IMR-90 (cell line): Measurements from ENCODE around the gene IARS2. TPM values are rescaled to one million over a fixed set of nuclear protein-coding genes. Genes with fewer than 3 reads are reported as not detected.
A peak's percentile ranks its signal among the peaks of the same experiment; 100 is the strongest.

Experiments used
- ATAC-seq: fragments of 200-7000 bp; cut with Tn5 transposase; 2 replicates; pipeline ENCODE4 v1.9.1; 2020; ENCODE audit warnings: low read depth, mild to moderate bottlenecking, moderate library complexity
- BruUV-seq: library from RNA; stranded (reverse); fragments of 400-500 nt; replicated peaks from 2 replicates; lab custom pipeline; 2021; lab: Mats Ljungman, UMichigan
- CTCF ChIA-PET: fragments of 300-600 bp; formaldehyde crosslinking; extraction: SDS; loops from one replicate; lab custom pipeline; 2021; ENCODE audit warnings: antibody characterized with exemption; lab: Yijun Ruan, JAX
- POLR2A ChIA-PET: fragments of 300-600 bp; sonication (Branson Sonifier 250); formaldehyde crosslinking; loops from one replicate; lab custom pipeline; 2022; ENCODE audit warnings: antibody characterized with exemption; ENCODE audit not compliant: unreplicated experiment; lab: Charles Lee
- DNase-seq: peaks from one replicate; pipeline ENCODE4 v3.0.0; 2013
- H2AFZ ChIP-seq: replicated peaks from 2 replicates; pipeline ENCODE3; 2013; ENCODE audit warnings: low read length, mild to moderate bottlenecking; ENCODE audit not compliant: poor library complexity
- H2AK5ac ChIP-seq: 2 replicates; pipeline ENCODE4 v1.6.1; 2013; ENCODE audit warnings: low read depth, low read length, inconsistent platforms
- H2AK9ac ChIP-seq: replicated peaks from 2 replicates; pipeline ENCODE3; 2013; ENCODE audit warnings: mild to moderate bottlenecking, low read depth, low read length, moderate library complexity; ENCODE audit not compliant: poor library complexity
- H2BK120ac ChIP-seq: 2 replicates; pipeline ENCODE4 v1.6.1; 2013; ENCODE audit warnings: low read depth, low read length, inconsistent platforms
- H2BK15ac ChIP-seq: 3 replicates; pipeline ENCODE4 v1.6.1; 2013; ENCODE audit warnings: low read depth, low read length, inconsistent platforms
- H2BK20ac ChIP-seq: 2 replicates; pipeline ENCODE4 v1.6.1; 2013; ENCODE audit warnings: low read depth, mild to moderate bottlenecking, inconsistent platforms, low read length, moderate library complexity
- H2BK5ac ChIP-seq: 2 replicates; pipeline ENCODE4 v1.6.1; 2013; ENCODE audit warnings: mild to moderate bottlenecking, low read depth, low read length, inconsistent platforms; ENCODE audit not compliant: poor library complexity, severe bottlenecking
- H3K14ac ChIP-seq: replicated peaks from 2 replicates; pipeline ENCODE4 v1.6.1; 2013; ENCODE audit warnings: low read depth, low read length, inconsistent platforms
- H3K18ac ChIP-seq: 2 replicates; pipeline ENCODE4 v1.6.1; 2013; ENCODE audit warnings: low read depth, low read length, control low read depth
- H3K23ac ChIP-seq: 2 replicates; pipeline ENCODE4 v1.6.1; 2013; ENCODE audit warnings: low read depth, low read length, inconsistent platforms
- H3K27ac ChIP-seq: 2 replicates; pipeline ENCODE4 v1.5.1; 2013; ENCODE audit warnings: mild to moderate bottlenecking, control low read depth, low read length; ENCODE audit not compliant: insufficient read depth
- H3K27me3 ChIP-seq: 2 replicates; pipeline ENCODE4 v1.6.1; 2013; ENCODE audit warnings: low read length; ENCODE audit not compliant: control insufficient read depth, insufficient read depth
- H3K36me3 ChIP-seq: 2 replicates; pipeline ENCODE4 v1.6.1; 2013; ENCODE audit warnings: low read length, mixed read lengths; ENCODE audit not compliant: control insufficient read depth, insufficient read depth
- H3K4ac ChIP-seq: 2 replicates; pipeline ENCODE4 v1.6.1; 2013; ENCODE audit warnings: low read depth, low read length, inconsistent platforms
- H3K4me1 ChIP-seq: 2 replicates; pipeline ENCODE4 v1.6.1; 2013; ENCODE audit warnings: low read length, mixed read lengths; ENCODE audit not compliant: control insufficient read depth, insufficient read depth
- H3K4me2 ChIP-seq: 2 replicates; pipeline ENCODE4 v1.6.1; 2013; ENCODE audit warnings: low read depth, mild to moderate bottlenecking, control low read depth, low read length, moderate library complexity
- H3K4me3 ChIP-seq: 2 replicates; pipeline ENCODE4 v1.5.1; 2013; ENCODE audit warnings: low read depth, mild to moderate bottlenecking, control low read depth, low read length, moderate library complexity; ENCODE audit not compliant: insufficient read depth
- H3K56ac ChIP-seq: 2 replicates; pipeline ENCODE4 v1.6.1; 2013; ENCODE audit warnings: low read length, inconsistent platforms; ENCODE audit not compliant: insufficient read depth; ENCODE audit errors: extremely low read depth
- H3K79me1 ChIP-seq, 2 experiments: 2 replicates each; pipeline ENCODE4 v1.6.1; 2013; ENCODE audit warnings: low read length in 2 of 2, inconsistent platforms in 1 of 2, low read depth in 1 of 2
- H3K9ac ChIP-seq: 2 replicates; pipeline ENCODE4 v1.6.1; 2013; ENCODE audit warnings: low read depth, low read length, control low read depth
- H3K9me1 ChIP-seq: 2 replicates; pipeline ENCODE4 v1.6.1; 2013; ENCODE audit warnings: low read length, inconsistent platforms; ENCODE audit not compliant: insufficient read depth
- H3K9me3 ChIP-seq: 2 replicates; pipeline ENCODE4 v1.6.1; 2013; ENCODE audit warnings: low read length; ENCODE audit not compliant: control insufficient read depth, insufficient read depth
- H4K20me1 ChIP-seq: 2 replicates; pipeline ENCODE4 v1.6.1; 2013; ENCODE audit warnings: low read length, inconsistent platforms; ENCODE audit not compliant: insufficient read depth
- H4K5ac ChIP-seq: 2 replicates; pipeline ENCODE4 v1.6.1; 2013; ENCODE audit warnings: mild to moderate bottlenecking, low read depth, low read length, control low read depth
- H4K8ac ChIP-seq, 2 experiments: 2 replicates each; pipeline ENCODE4 v1.6.1; 2013; ENCODE audit warnings: low read depth in 2 of 2, low read length in 2 of 2, control low read depth in 1 of 2, inconsistent platforms in 1 of 2
- H4K91ac ChIP-seq: 2 replicates; pipeline ENCODE4 v1.6.1; 2013; ENCODE audit warnings: low read depth, low read length, inconsistent platforms; ENCODE audit not compliant: insufficient read depth
- CTCF ChIP-seq: conservative IDR thresholded peaks from 2 replicates; pipeline ENCODE4 v1.5.1; 2012; ENCODE audit warnings: mild to moderate bottlenecking, low read depth, low read length, improper control_type of control experiment
- MAFK ChIP-seq: IDR thresholded peaks from 2 replicates; pipeline ENCODE4 v1.6.1; 2012; ENCODE audit warnings: low read depth, low read length, improper control_type of control experiment
- RAD21 ChIP-seq: IDR thresholded peaks from 2 replicates; pipeline ENCODE4 v1.6.1; 2012; ENCODE audit warnings: low read length, improper control_type of control experiment
- dilution Hi-C: fragments of 300-500 bp; cut with HindIII; formaldehyde crosslinking; loops from one replicate; pipeline ENCODE4 v1.14.3; 2018; ENCODE audit warnings: low sequenced_read_pairs; ENCODE audit not compliant: unreplicated experiment
- in situ Hi-C: fragments of 300-500 bp; cut with MboI; formaldehyde crosslinking; loops from 3 replicates; pipeline ENCODE4 v1.14.3; 2019; ENCODE audit warnings: low sequenced_read_pairs, inconsistent platforms, mixed read lengths
- intact Hi-C: fragments of 100-400 bp; cut with micrococcal nuclease; formaldehyde crosslinking; loops from 2 replicates; pipeline ENCODE4 v1.10.0; 2022
- polyA plus RNA-seq, 3 experiments: library from polyadenylated mRNA; depleted of rRNA; stranded (reverse); fragments of >200 nt; gene quantifications; 2 replicates each; pipeline ENCODE4 v1.2.3, GENCODE V29; 2012; ENCODE audit warnings: low replicate concordance in 1 of 3
- total RNA-seq: library from RNA; depleted of rRNA; stranded (reverse); fragments of >200 nt; gene quantifications from 2 replicates; pipeline ENCODE4 v1.2.3, GENCODE V29; 2012

The IARS2 gene
- total and polyA plus RNA-seq, 2 of the 4 experiments (the other 2 are of a cell fraction), result 34.8 to 77.4 TPM

- no peak for ATAC-seq
- BruUV-seq, result no TSS peak
- ChIA-PET POLR2A (no interaction called here), CTCF (interaction anchor here (0.6 to 1.5 kb wide), 7 partner anchors 9 to 149 kb away, joined by 3 to 6 read pairs (median 3); no protein-coding TSS in a partner anchor)
- 0 out of 2 replicates have a peak, but pooled peaks cover 3% of the 10 kb centered on the region for H3K9me1 ChIP-seq
- H2BK5ac ChIP-seq, result no peak overlapping the region
- no peak overlapping the region for H3K23ac ChIP-seq
- H3K14ac ChIP-seq, result no peak overlapping the region
- H2BK20ac ChIP-seq, result no peak overlapping the region
- intact Hi-C loops (loop anchor here (5.0 kb wide), 1 partner anchor 132 kb away; no protein-coding TSS in a partner anchor), in situ Hi-C loops (no loop called here), dilution Hi-C loops (no loop called here)
- no peaks in the 10 kb centered on the region for H4K20me1 ChIP-seq
- H3K9me3 ChIP-seq, result no peaks in the 10 kb centered on the region
- TF ChIP-seq MAFK (0 out of 2 replicates have a peak, but pooled peaks have one; percentile 14), CTCF (peak; percentile 24; the same call in 1 of the 2 replicates), RAD21 (no peak)
- H2AK9ac ChIP-seq, result no peak overlapping the region
- no peak overlapping the region for H2AFZ ChIP-seq
- DNase-seq, result no peak
- H3K27ac ChIP-seq, result no peak overlapping the region
- H2BK120ac ChIP-seq, result no peak overlapping the region
- no peak overlapping the region for H4K5ac ChIP-seq
- no peak overlapping the region for H3K18ac ChIP-seq
- peaks cover 3 to 6% of the 10 kb centered on the region in 2 experiments; a peak in 1 of 4 replicates for H3K79me1 ChIP-seq
- H3K4me1 ChIP-seq, result peaks cover 2% of the 10 kb centered on the region; the same call in 1 of the 2 replicates
- no peak overlapping the region for H3K4me3 ChIP-seq
- H3K4ac ChIP-seq, result no peak overlapping the region
- H3K27me3 ChIP-seq, result no peaks in the 10 kb centered on the region
- no peak overlapping the region for H2AK5ac ChIP-seq
- peaks cover 11% of the 10 kb centered on the region for H3K36me3 ChIP-seq
- no peak overlapping the region for H3K9ac ChIP-seq
- H4K8ac ChIP-seq, result no peak overlapping the region
- H4K91ac ChIP-seq, result no peak overlapping the region
- H2BK15ac ChIP-seq, result no peak overlapping the region
- H3K56ac ChIP-seq, result no peak overlapping the region
- H3K4me2 ChIP-seq, result no peak overlapping the region
Measured at GRCh38 chr1:220123889-220124288, 30.0 kb downstream of the IARS2 start.
